ENCODE results near the gene HUWE1.

Gene HUWE1

GRCh38 chrX:53486285-53486684 is 200.2 kb downstream of the HUWE1 start:
- DNase-seq: no peak

DNA sequence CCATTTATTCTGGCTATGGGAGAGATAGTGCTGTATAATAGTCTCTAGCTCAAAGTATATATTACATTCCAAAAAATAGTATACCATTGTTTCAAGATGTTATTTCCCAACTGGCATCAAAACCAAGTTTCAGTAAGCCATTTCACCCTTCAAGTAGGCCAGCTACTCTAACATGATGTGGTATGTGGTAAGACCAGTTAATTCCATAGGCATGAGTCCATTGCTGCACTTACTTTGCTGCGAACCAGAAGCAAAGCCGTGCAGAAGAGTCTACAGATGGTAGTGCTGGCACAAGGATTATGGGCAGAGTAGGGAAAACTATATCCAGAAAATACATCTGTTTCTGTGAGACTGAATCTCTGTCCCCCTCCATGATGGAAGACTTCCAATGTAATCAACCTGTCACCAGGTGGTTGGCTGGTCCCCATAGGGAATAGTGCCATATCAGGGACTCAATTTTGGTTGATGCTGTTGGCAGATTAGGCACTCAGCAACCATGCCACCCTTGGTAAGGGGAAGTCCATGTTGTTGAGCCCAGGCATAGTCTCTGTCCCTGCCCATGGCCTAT is 202.6 kb downstream of the HUWE1 start:
- DNase-seq: no peak

DNA sequence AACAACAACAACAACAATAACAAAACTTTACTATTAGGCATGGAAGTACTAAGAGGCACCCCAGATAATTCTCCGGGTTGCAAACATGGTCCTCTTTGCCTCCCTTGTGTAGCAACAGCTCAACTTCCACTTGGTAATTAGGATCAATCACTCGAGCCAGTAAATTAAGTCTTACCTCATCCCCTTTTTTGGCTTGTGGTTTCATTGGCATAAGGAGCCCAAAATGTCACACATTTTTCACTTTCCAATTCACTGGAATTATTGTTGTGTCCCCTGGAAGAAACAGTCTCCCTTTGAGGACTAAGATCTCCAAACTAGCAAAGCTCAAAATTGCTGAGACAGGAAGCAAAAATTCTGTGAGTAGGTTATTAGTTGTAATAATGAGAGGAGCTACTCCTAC is 203.1 kb downstream of the HUWE1 start:
- no peak for DNase-seq
